Lower leg skin (tissue), 3 donors: ENCODE data around the gene MAST4.

Experiments used
- POLR2A ChIP-seq, 2 donors: fragments of 450-650 bp; IDR thresholded peaks; one replicate each; pipeline ENCODE4 v1.6.1; 2016 to 2017; ENCODE audit warnings: antibody characterized with exemption in 2 of 2, mild to moderate bottlenecking in 1 of 2, moderate library complexity in 1 of 2
- TF ChIP-seq, protein P1 (sequence below), 3 donors: fragments of 450-650 bp; IDR thresholded peaks; one replicate each; pipeline ENCODE4 v1.5.1; 2016; ENCODE audit warnings: antibody characterized with exemption in 3 of 3, mild to moderate bottlenecking in 3 of 3, moderate library complexity in 2 of 3

DNA sequence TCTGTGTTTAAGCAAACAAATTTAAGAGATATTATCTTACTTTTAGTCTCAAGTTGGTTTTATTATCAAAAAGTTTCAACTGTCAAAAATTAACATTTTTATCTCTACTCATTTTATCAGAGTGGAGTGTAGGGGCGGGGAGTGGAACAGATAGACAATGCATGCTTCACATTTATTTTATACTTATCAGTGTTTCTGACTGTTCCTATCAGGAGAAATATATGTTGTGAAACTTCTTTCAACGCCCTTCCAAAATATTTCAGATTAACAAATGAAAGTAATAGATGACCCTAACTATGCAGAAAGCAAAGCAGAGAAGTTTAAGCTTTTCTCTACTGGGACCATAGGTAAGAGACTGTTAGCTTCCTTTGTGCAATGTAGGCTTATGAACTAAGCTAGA is 44.9 kb upstream of the MAST4 start:
- TF ChIP-seq, protein P1, sequence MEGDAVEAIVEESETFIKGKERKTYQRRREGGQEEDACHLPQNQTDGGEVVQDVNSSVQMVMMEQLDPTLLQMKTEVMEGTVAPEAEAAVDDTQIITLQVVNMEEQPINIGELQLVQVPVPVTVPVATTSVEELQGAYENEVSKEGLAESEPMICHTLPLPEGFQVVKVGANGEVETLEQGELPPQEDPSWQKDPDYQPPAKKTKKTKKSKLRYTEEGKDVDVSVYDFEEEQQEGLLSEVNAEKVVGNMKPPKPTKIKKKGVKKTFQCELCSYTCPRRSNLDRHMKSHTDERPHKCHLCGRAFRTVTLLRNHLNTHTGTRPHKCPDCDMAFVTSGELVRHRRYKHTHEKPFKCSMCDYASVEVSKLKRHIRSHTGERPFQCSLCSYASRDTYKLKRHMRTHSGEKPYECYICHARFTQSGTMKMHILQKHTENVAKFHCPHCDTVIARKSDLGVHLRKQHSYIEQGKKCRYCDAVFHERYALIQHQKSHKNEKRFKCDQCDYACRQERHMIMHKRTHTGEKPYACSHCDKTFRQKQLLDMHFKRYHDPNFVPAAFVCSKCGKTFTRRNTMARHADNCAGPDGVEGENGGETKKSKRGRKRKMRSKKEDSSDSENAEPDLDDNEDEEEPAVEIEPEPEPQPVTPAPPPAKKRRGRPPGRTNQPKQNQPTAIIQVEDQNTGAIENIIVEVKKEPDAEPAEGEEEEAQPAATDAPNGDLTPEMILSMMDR (IDR thresholded peaks at IDR 0.05) = no peak
- TF ChIP-seq POLR2A (IDR thresholded peaks at IDR 0.05) = no peak
